Small intestine (tissue), 7 donors: ENCODE results near the gene NEDD4L. TPM values are rescaled to one million over a fixed set of nuclear protein-coding genes. Genes with fewer than 3 reads are reported as not detected.

ENCODE experiments used
- DNase-seq, 2 donors: peaks; one replicate each; pipeline versions ENCODE4 v3.0.0 to v3.0.0-alpha.2; 2013
- FAIRE-seq: peaks from 2 replicates; lab custom pipeline; 2012; peaks lifted over from hg19 to GRCh38; lab: Jason Lieb, UNC
- H3K27ac ChIP-seq, 3 donors: one replicate each; pipeline ENCODE4 v1.5.1; 2013; ENCODE audit warnings: low read length in 2 of 3, mild to moderate bottlenecking in 2 of 3, control low read depth in 1 of 3, inconsistent platforms in 1 of 3, low read depth in 1 of 3, moderate library complexity in 1 of 3
- H3K27me3 ChIP-seq, 3 donors: one replicate each; pipeline ENCODE4 v1.6.1; 2013; ENCODE audit warnings: low read length in 3 of 3, inconsistent platforms in 1 of 3; ENCODE audit not compliant: control insufficient read depth in 3 of 3, insufficient read depth in 3 of 3
- H3K36me3 ChIP-seq, 3 donors: one replicate each; pipeline ENCODE4 v1.6.1; 2013; ENCODE audit warnings: low read length in 3 of 3, inconsistent platforms in 1 of 3, low read depth in 1 of 3, mild to moderate bottlenecking in 1 of 3, moderate library complexity in 1 of 3; ENCODE audit not compliant: control insufficient read depth in 3 of 3, insufficient read depth in 2 of 3
- H3K4me1 ChIP-seq, 3 donors: one replicate each; pipeline ENCODE4 v1.6.1; 2013; ENCODE audit warnings: low read length in 2 of 3, inconsistent platforms in 1 of 3, low read depth in 1 of 3, mild to moderate bottlenecking in 1 of 3, moderate library complexity in 1 of 3; ENCODE audit not compliant: control insufficient read depth in 3 of 3, insufficient read depth in 2 of 3
- H3K4me3 ChIP-seq, 3 donors: one replicate each; pipeline ENCODE4 v1.5.1; 2013; ENCODE audit warnings: low read length in 3 of 3, control low read depth in 1 of 3, inconsistent platforms in 1 of 3, low read depth in 1 of 3, mild to moderate bottlenecking in 1 of 3, moderate library complexity in 1 of 3
- H3K9me3 ChIP-seq, 2 donors: one replicate each; pipeline ENCODE4 v1.6.1; 2013; ENCODE audit warnings: low read depth in 1 of 2, low read length in 1 of 2; ENCODE audit not compliant: control insufficient read depth in 2 of 2, insufficient read depth in 1 of 2
- WGBS, 3 donors: extraction: QIAGEN DNeasy Blood & Tissue Kit; methylation state at CpG; one replicate each; pipeline ENCODE4 v1.1.7; 2013; 5-methylcytosine and 5-hydroxymethylcytosine counted together
- polyA plus RNA-seq, 4 donors: library from polyadenylated mRNA; stranded (reverse) in 3 of 4; unstranded in 1 of 4; fragments of 200-250 nt in 3 of 4; fragments of 120-200 nt in 1 of 4; gene quantifications; one replicate each; pipeline versions ENCODE4 v1.2.1 to v1.2.3, GENCODE V29; 2013
- donor health status: healthy with polysubstance abuse.
- donor health status: control.
- donor health status: control.
- donor health status: Bipolar disorder and iron deficiency.
- donor health status: healthy.

The NEDD4L gene
- polyA plus RNA-seq, 4 donors = 36.5 to 113 (median 96.2) TPM

DNA sequence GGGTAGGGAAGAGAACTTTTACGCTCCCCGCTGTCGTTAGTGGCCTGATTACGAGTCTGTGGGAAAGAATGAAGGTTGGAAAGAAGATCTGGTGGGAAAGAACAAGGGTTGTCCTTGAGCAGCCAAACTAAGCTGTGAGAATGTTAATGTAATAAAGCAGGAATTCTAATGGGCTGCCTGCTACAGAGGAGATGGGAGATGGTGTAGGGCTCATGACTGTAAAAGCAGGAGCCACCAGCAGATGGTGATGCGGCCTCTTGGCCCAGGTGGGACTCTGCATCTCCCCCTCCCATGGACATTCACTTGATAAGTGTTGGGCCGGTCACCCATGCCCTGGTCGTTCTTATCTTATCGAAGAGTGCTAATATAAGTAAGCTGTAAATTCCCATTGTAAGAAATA lies 150.0 kb downstream of the NEDD4L start:
- Histone ChIP-seq H3K27ac (peak overlapping the region in 1 of 3 donors; percentile 61), H3K4me1 (peaks cover 6 to 48% (median 8%) of the 10 kb centered on the region in 3 donors)

DNA sequence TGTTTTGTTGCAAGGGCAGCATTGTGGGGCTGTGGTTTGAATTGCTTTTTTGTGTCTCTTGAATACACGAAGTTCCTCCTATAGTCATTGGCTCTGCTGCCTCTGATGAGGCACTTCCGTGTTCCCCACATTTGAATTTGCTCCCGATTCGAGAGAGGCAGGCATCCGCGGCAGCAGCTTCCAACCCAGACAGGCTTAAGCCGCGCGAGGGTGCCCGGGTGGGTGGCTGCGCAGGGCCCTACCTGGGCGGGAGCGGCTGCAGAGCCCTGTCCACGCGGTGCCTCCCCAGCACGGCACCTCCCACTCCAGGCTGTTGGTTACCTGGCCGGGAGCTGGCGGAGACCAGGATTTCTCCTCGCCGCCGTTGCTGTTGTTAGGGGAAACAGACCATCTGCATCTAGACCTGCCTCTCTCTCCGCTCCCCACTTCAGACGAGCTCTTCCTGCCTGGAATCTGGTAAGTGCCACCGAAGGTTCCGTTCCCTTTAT lies 151.3 kb downstream of the NEDD4L start:
- Histone ChIP-seq H3K4me1 (peaks cover 6 to 48% (median 8%) of the 10 kb centered on the region in 3 donors), H3K27ac (peak overlapping the region in 2 of 3 donors; percentile 36 to 61), H3K36me3 (peaks cover 0 to 6% (median 0%) of the 10 kb centered on the region in 3 donors), H3K9me3 (no peaks in the 10 kb centered on the region), H3K4me3 (peak overlapping the region; percentile 19 to 59 (median 30)), H3K27me3 (no peaks in the 10 kb centered on the region)
- WGBS, 3 donors = 3 to 12% (median 4%) methylated on average over 25 of the region's 25 CpGs
- DNase-seq (peak; percentile 65 to 79), FAIRE-seq (no peak)

More for the DNA sequence above, 150.0 kb downstream of the NEDD4L start:
- peaks cover 0 to 4% (median 0%) of the 10 kb centered on the region in 3 donors for H3K36me3 ChIP-seq
- FAIRE-seq (no peak), DNase-seq (peak; percentile 46 to 75)
- WGBS, 3 donors = 40 to 67% (median 47%) methylated on average over 8 of the region's 8 CpGs
- H3K4me3 ChIP-seq = no peak overlapping the region
- no peaks in the 10 kb centered on the region for H3K9me3 ChIP-seq
- H3K27me3 ChIP-seq = no peaks in the 10 kb centered on the region

DNA sequence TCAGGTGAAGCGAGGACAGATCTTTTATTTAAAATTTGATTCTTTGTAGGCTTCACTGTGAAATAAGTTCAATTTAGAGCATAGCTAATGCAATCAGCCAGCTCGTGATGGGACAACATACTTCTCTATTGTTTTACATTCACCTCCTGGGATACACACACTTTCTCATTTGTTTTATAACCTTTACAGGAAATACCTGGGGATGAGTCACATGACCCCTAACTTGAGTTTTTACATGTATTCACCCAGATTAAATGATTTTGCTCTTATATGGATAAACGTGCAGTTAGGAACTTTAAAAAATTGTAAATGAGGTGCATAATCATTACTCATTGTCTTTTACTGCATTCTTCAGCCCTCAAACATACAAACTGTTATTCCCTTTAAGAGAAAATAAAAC lies 152.1 kb downstream of the NEDD4L start:
- no peaks in the 10 kb centered on the region for H3K27me3 ChIP-seq
- H3K9me3 ChIP-seq = no peaks in the 10 kb centered on the region
- peaks cover 0 to 6% (median 0%) of the 10 kb centered on the region in 3 donors for H3K36me3 ChIP-seq
- peaks cover 6 to 46% (median 8%) of the 10 kb centered on the region in 3 donors for H3K4me1 ChIP-seq
- peak in 1 of 2 donors; percentile 58 for DNase-seq
- WGBS, 3 donors = 17 to 57% (median 30%) methylated on average over 3 of the region's 3 CpGs
- H3K27ac ChIP-seq = peak overlapping the region in 1 of 3 donors; percentile 61
- H3K4me3 ChIP-seq = peak overlapping the region in 1 of 3 donors; percentile 59
- FAIRE-seq = no peak

DNA sequence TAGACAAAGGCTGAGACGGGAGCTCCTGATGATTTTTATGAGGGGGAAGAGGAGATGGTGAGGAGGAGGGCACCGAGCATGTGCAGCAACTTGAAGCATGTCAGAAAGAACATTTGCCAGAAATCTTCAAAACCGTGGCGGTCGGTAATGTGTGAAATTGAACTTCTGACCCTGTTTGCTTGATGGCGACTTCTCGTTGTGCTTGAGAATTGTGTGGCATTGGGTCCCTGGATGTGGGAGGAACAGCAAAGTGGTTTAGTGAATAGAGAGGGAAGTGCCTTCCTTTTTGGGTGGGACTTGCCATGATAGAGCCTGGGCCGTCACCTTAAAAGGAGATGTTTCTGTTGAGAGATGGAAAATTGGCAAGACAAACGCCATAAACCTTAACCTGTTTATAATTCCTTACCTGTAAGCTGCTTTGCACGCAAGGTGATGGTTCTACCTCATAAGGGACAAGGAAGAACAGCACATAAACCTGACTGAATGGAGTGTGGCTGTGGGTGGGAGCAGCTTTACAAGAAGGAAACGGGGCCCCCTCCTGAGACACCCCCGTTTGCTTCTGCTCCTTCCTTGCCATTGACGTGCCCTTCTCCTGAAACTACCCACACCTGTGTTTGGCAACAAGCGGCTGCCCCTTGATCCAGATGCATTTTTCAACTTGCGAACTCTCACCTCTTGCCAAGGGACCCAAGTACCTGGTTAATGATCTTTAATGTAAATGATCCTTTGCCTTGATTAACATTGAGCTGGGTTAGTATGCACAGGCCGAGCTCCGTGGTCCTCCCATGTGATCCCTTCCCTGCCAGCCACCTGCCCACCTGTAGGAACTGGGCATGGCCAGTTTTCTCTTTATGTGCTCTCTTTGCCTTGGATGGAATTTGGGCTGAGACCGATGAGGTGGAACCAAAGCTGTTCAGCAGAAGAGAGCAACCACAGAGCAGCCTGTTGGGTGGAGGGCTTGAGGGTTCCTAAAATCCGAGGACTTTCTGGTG lies 153.2 kb downstream of the NEDD4L start:
- FAIRE-seq (no peak), DNase-seq (peak; percentile 59 to 74)
- WGBS, 3 donors = 18 to 67% (median 32%) methylated on average over 19 of the region's 19 CpGs
- Histone ChIP-seq H3K4me1 (peaks cover 6 to 45% (median 8%) of the 10 kb centered on the region in 3 donors), H3K27ac (peak overlapping the region in 2 of 3 donors; percentile 56 to 61), H3K9me3 (no peaks in the 10 kb centered on the region), H3K4me3 (peak overlapping the region in 1 of 3 donors; percentile 18), H3K27me3 (no peaks in the 10 kb centered on the region), H3K36me3 (peaks cover 0 to 8% (median 0%) of the 10 kb centered on the region in 3 donors)

DNA sequence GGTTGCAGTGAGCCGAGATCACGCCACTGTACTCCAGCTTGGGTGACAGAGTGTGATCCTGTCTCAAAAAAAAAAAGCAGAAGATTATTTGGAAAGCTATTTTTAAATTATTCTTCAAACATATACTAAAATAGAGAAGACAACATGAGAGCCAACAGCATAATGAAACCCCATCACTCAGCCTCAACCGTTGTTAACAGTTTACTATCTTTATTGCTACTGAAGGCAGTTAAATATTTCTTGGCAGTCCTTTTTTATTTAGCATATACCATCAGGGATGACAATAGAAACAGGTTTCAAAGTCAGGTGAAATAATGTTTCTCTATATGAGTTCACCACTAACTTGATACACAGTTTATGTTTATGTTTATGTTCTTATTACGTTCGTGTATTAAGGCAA lies 157.2 kb downstream of the NEDD4L start:
- 50 to 67% (median 52%) methylated on average over 5 of the region's 5 CpGs for WGBS, 3 donors
- Histone ChIP-seq H3K4me1 (peaks cover 0 to 29% (median 7%) of the 10 kb centered on the region in 3 donors), H3K27ac (no peak overlapping the region), H3K36me3 (peaks cover 0 to 11% (median 0%) of the 10 kb centered on the region in 3 donors), H3K27me3 (no peaks in the 10 kb centered on the region), H3K4me3 (no peak overlapping the region), H3K9me3 (no peaks in the 10 kb centered on the region)
- FAIRE-seq (no peak), DNase-seq (no peak)

DNA sequence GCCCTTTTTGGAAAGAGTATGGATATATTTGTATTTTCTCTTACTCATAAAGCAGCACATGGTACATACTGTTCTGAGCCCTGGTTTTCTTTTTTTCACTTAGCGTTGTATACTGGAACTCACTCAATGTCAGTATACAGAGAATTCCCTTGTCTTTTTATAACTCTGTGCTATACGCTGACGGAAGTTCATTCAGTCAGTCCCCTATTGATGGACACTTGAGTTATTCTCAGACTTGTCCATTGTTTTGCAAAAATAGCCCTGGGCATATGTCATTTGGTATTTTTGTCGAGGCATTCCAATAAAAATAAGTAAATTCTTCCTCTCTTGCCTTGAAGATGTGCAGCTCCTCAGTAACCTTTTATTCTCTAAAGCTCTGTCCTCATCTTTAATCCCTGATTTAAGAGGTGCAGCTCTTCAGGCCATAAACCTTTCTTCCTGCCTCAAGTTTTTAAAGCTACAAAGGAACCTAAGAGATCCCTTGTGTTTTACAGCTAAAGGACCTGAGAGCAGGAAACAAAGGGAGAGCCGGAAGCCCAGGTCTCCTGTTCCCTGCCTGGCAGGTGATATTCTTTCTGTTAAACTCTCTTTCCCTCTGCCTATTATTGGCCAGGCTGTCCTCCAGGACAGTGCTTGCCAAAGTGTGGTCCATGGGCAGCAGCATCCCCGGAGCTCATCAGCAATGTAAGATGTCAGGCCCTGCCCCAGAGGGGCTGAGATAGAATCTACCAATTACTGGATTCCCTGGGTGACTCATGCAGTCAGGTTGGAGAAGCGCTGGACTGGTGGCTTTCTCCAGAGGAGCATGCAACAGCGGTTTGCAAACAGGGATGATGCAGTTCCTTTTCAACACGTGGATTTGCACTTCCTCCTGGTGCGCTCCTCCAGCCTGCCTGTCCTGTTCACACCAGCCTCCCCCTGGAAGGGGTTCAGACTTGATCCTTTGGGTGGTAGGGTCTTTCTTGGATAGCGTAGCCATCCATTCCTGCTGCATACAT lies 158.0 kb downstream of the NEDD4L start:
- H3K9me3 ChIP-seq = no peaks in the 10 kb centered on the region
- H3K27ac ChIP-seq = peak overlapping the region in 2 of 3 donors; percentile 52 to 77
- 61 to 70% (median 67%) methylated on average over 11 of the region's 11 CpGs for WGBS, 3 donors
- peaks cover 0 to 11% (median 0%) of the 10 kb centered on the region in 3 donors for H3K36me3 ChIP-seq
- DNase-seq (peak; percentile 42 to 43), FAIRE-seq (no peak)
- no peak overlapping the region for H3K4me3 ChIP-seq
- peaks cover 0 to 25% (median 5%) of the 10 kb centered on the region in 3 donors for H3K4me1 ChIP-seq
- no peaks in the 10 kb centered on the region for H3K27me3 ChIP-seq

DNA sequence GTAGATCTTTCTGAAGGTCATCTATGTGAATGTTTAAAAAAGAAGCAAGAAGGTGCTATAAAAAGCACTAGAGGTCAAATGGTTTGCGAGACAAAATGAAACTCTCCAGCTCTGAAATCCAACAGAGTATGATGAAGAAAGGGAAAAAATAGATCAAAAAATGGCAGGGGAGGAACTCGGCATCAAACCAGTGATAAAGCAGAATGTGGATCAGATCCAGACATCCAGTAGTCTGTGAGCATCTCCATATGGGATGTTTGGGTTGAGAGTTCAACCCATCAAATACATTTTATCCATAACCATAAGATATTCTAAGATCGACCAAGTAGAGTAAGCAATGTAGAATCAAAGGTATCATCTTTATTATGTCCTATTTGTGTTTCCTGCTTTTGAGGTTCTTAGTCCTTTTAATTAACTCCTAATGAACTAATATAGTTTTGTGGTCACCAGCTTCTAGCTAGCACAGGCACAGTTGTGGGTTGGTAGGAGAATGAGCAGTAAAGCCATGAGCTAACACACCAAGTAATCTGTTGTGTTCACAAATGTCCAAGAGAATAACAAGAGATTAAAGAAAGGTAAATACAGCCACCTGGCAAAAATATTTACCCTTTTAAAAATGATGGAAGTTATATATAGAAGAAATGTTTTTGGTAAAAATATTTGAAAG lies 160.9 kb downstream of the NEDD4L start:
- H3K27ac ChIP-seq = no peak overlapping the region
- 79 to 89% (median 82%) methylated on average over 3 of the region's 3 CpGs for WGBS, 3 donors
- H3K27me3 ChIP-seq = no peaks in the 10 kb centered on the region
- H3K4me1 ChIP-seq = peaks cover 0 to 11% (median 0%) of the 10 kb centered on the region in 3 donors
- no peak overlapping the region for H3K4me3 ChIP-seq
- DNase-seq (no peak), FAIRE-seq (no peak)
- peaks cover 0 to 5% (median 0%) of the 10 kb centered on the region in 3 donors for H3K36me3 ChIP-seq
- no peaks in the 10 kb centered on the region for H3K9me3 ChIP-seq
